Urothelium cell line (cell line): ENCODE data around the gene HAGHL.
A peak's percentile ranks its signal among the peaks of the same experiment; 100 is the strongest.
"Not testable (repeated sequence)": the region's sequence is repeated elsewhere in the genome, so short reads cannot be mapped to it uniquely, and the experiment has no call there.

Experiments
- DNase-seq: peaks from one replicate; pipeline ENCODE4 v3.0.0; 2011; ENCODE audit warnings: low spot score, mixed read lengths
- FAIRE-seq: peaks from 2 replicates; lab custom pipeline; 2011; peaks lifted over from hg19 to GRCh38; lab: Jason Lieb, UNC

HAGHL gene

DNA sequence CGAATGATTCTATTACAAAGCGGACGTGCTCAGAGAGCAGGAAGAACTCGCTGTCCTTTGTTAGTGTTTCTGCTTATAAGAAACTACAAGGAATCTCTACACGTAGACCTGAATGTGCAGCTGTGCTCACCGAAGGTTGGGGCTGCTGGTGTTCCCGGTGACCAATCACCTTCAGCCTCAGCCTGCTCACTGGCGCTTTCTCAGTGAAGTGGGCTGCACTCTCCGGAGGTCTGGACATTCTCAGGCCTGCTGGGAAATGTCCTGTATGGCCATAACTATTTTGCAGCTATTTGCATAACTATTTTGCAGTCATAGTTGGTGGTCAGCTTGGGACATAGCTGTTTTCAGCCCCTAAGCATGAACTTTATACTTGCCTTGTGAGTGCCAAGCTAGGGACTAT lies 23.6 kb downstream of the HAGHL start:
- FAIRE-seq = no peak
- no peak for DNase-seq

- FAIRE-seq (no peak), DNase-seq (no peak)
Observed at GRCh38 chr16:751152-752006, 24.5 kb downstream of the HAGHL start.

DNA sequence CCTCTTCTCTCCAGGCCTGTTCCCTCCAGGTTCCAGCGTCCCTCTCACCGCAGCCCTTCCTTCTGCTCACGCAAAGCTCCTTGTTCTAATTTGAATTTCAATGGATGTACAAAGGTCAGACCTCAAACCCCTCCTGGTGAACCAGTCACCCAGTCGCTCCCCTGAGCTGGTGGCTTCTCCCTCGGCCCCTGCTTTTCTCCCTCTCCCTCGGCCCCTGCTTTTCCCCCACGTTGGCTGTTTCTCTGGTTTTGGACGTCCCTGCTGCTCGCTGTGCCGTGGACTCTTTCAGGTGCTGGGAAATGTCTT lies 25.1 kb downstream of the HAGHL start:
- no peak for DNase-seq
- no peak for FAIRE-seq

GRCh38 chr16:754121-754607 lies 27.3 kb downstream of the HAGHL start:
- FAIRE-seq, DNase-seq: not testable (repeated sequence)

DNA sequence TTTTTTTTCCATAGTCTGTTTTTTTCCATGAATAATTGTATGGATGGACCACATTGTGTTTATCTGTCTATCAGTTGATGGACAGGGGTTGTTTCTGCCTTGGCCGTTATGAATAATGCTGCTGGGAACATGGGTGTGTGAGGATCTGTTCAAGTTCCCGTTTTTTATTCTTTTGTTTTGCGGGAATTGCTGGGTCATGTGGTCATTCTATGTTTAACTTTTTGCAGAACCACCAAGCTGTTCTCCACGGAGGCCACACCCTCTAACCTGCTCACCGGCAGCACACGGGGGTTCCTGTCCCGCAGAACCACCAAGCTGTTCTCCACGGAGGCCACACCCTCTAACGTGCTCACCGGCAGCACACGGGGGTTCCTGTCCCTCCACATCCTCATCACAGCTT lies 27.8 kb downstream of the HAGHL start:
- DNase-seq = no peak
- no peak for FAIRE-seq

DNA sequence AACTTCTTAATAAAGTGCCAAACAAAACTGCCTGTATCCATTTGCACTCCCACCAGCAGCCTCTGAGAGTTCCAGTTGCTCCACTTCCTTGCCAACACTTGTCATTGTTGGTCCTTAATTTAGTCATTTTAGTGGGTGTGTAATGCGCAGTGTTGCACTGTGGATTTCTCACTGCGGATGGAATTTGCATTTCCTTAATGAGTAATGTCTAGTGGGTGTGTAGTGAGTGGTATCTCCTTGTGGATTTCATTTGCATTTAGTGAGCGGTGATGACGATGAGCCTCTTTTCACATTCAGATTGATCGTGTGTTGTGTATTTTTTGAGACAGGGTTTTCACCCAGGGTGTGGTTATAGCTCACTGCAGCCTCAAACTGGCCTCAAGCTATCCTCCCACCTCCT lies 29.5 kb downstream of the HAGHL start:
- no peak for FAIRE-seq
- DNase-seq = no peak

GRCh38 chr16:759110-759910 lies 32.4 kb downstream of the HAGHL start:
- no peak for DNase-seq
- FAIRE-seq = no peak

GRCh38 chr16:760065-760464 lies 33.2 kb downstream of the HAGHL start:
- FAIRE-seq (no peak), DNase-seq (no peak)

- peak; percentile 72 for DNase-seq
- FAIRE-seq = no peak
Observed at GRCh38 chr16:760545-761343, 33.8 kb downstream of the HAGHL start, which contains the start of gene MSLN. MSLN (plus strand) TSS chr16:760734; CDS start chr16:762681, 1,947 bp downstream.

- FAIRE-seq (no peak), DNase-seq (no peak)
Observed at GRCh38 chr16:761625-762513, 35.0 kb downstream of the HAGHL start.

DNA sequence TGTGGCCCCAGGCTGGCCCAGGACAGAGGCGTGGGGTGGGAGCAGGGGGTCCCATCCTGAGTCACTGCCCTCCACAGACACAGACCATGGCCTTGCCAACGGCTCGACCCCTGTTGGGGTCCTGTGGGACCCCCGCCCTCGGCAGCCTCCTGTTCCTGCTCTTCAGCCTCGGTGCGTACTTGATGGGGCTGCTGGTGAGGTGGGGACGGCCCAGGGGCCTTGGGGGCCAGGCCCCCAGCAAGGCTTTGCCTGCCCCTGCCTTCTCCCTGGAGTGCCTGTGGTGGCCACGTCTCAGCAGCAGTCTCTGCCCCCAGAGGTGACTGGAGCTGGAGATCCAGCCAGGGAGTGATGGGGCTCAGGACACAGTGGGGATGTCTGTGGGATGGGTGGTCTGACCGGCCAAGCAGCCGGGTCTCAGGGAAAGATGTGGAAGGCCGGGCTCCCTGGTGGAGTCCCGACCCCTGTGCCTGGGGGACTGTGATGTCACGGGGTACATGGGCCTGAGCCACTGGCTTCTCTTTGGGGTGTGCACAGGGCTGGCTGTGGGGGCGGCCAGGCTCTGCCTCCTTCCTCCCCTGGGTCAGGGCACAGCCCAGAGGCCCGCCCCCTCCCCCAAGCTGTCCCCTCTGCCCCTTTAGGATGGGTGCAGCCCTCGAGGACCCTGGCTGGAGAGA lies 35.8 kb downstream of the HAGHL start:
- FAIRE-seq (no peak), DNase-seq (no peak)

DNA sequence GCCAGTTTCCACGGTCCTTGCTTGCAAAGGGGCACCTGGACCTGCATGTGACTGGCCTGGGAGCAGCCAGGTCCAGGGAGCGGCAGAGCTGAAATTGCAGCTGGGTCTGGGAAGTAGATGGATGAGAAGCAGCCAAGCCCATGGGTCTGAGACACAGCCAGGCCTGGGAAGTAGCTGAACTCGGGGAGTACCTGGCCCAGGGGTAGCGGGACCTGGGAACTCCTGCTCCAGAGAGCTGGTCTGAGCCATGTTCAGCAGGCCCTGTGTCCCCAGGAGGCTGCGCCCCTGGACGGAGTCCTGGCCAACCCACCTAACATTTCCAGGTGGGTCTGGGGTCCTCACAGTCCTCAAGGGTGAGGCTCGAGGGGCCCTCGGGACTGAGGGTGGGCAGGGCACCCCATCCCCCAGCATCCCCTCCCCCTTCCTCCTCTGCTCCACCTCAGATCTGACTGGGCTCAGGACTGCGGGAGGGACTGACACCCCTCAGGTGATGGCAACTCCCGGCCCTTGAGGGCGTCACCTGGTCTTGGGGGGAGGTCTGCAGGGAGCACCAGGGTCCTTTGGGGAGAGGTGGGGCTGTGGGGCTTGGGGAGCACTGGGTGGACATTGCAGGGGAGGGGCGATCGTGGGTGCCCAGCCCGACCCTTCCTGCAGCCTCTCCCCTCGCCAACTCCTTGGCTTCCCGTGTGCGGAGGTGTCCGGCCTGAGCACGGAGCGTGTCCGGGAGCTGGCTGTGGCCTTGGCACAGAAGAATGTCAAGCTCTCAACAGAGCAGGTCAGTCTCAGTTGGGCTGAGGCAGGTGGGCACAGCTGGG lies 36.7 kb downstream of the HAGHL start:
- FAIRE-seq (peak; percentile 17), DNase-seq (no peak)

DNA sequence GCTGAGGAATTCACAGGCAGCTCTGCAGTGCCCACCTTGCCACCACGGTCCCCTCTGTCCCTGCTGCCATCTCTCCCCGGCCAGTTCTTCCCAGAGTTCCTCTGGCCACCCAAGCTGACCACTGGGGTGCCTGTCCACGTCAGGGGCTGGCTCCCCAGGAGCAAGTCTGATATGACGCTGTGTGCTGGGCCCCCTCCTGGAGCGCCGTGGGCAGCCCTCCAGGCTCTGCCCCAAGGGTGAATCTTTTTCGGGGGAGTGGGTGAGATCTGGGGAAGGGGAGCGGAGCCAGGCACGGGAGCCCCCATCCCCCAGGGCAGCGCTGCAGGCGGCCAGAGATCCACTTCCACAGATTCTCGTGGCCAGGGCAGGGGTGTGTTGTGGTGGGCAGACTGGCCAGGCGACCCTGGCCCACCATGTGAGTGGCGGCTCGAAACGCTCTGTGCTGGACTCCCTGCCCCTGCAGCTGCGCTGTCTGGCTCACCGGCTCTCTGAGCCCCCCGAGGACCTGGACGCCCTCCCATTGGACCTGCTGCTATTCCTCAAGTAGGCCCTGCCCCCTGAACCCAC lies 37.4 kb downstream of the HAGHL start:
- DNase-seq (no peak), FAIRE-seq (no peak)

GRCh38 chr16:764848-765487 lies 38.1 kb downstream of the HAGHL start:
- FAIRE-seq = no peak
- no peak for DNase-seq

DNA sequence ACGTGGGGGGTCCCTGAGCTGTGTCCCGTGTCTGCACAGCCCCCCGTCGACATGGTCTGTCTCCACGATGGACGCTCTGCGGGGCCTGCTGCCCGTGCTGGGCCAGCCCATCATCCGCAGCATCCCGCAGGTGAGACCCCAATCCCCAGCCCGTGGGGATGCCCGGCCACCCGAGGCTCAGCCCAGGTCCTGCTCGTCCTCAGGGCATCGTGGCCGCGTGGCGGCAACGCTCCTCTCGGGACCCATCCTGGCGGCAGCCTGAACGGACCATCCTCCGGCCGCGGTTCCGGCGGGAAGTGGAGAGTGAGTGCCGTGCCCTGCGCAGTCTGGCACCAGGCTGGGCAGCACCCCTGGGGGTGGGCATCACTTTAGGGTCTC lies 38.6 kb downstream of the HAGHL start:
- FAIRE-seq (no peak), DNase-seq (no peak)

GRCh38 chr16:766008-766819 lies 39.3 kb downstream of the HAGHL start:
- DNase-seq = no peak

More at GRCh38 chr16:766008-766819, 39.3 kb downstream of the HAGHL start:
- no peak for FAIRE-seq
